Activated CD4-positive, alpha-beta T cell treated with anti-CD3 and anti-CD28 coated beads for 36 hours (primary cell): Measurements from ENCODE around the gene CER1. TPM values are rescaled to one million over a fixed set of nuclear protein-coding genes. Genes with fewer than 3 reads are reported as not detected.

Experiments used
- ATAC-seq: fragments of 200-7000 bp; cut with Tn5 transposase; one replicate; pipeline ENCODE4 v1.10.0; 2021; ENCODE audit warnings: mild to moderate bottlenecking, moderate library complexity
- CTCF ChIA-PET: fragments of 350-600 bp; sonication (Branson Sonifier 250); formaldehyde crosslinking; loops from one replicate; lab custom pipeline; 2021; ENCODE audit warnings: antibody characterized with exemption; lab: Charles Lee
- POLR2A ChIA-PET: fragments of 350-600 bp; sonication (Branson Sonifier 250); formaldehyde crosslinking; loops from one replicate; lab custom pipeline; 2021; ENCODE audit warnings: antibody characterized with exemption, inconsistent platforms; lab: Charles Lee
- DNase-seq: peaks from one replicate; pipeline ENCODE4 v3.0.0-alpha.2; 2020
- H3K27ac Mint-ChIP-seq: one replicate; pipeline ENCODE4 v1.8.0; 2021; ENCODE audit warnings: mixed read lengths
- H3K27me3 Mint-ChIP-seq: one replicate; pipeline ENCODE4 v1.8.0; 2021; ENCODE audit warnings: mixed read lengths
- H3K36me3 Mint-ChIP-seq: one replicate; pipeline ENCODE4 v1.8.0; 2021; ENCODE audit warnings: low read depth, mixed read lengths
- H3K4me1 Mint-ChIP-seq: one replicate; pipeline ENCODE4 v1.8.0; 2021; ENCODE audit warnings: mixed read lengths
- H3K4me3 Mint-ChIP-seq: one replicate; pipeline ENCODE4 v1.8.0; 2021; ENCODE audit warnings: mild to moderate bottlenecking, moderate library complexity, mixed read lengths
- H3K9me3 Mint-ChIP-seq: one replicate; pipeline ENCODE4 v1.8.0; 2021; ENCODE audit warnings: low read depth, mixed read lengths
- intact Hi-C, 2 experiments: fragments of 100-400 bp; cut with DNase I in 1 of 2; cut with micrococcal nuclease in 1 of 2; formaldehyde crosslinking; loops; one replicate each; pipeline versions ENCODE4 v1.14.2 to v1.15.1; 2022 to 2024; cut with DNase I, micrococcal nuclease
- total RNA-seq, 2 experiments: library from RNA; stranded (reverse); gene quantifications; one replicate each; pipeline ENCODE4 v1.2.3, GENCODE V29; 2021

Gene CER1
- total RNA-seq: not detected

- CTCF ChIA-PET: interaction anchor here (0.6 kb wide), 1 partner anchor 15 kb away, joined by 3 read pairs; no protein-coding TSS in a partner anchor
- Mint-ChIP-seq H3K27ac (no peak within 1 kb of the TSS), H3K27me3 (peaks cover 19% of the 10 kb centered on the region), H3K36me3 (no peaks in the 10 kb centered on the region), H3K4me1 (no peaks in the 10 kb centered on the region), H3K4me3 (no peak within 1 kb of the TSS), H3K9me3 (no peaks in the 10 kb centered on the region)
- DNase-seq: no peak
- intact Hi-C loops: no loop called here
- POLR2A ChIA-PET: no interaction called here
- ATAC-seq: no peak
Observed at GRCh38 chr9:14722391-14723035, at the start of gene CER1. TSS of gene CER1 (minus strand) at chr9:14722733. CDS start at chr9:14722672, 61 bp downstream.

- intact Hi-C loops: loop anchor here in 1 of 2 experiments (2.0 kb wide), 1 partner anchor 1344 kb away; no protein-coding TSS in a partner anchor
- CTCF ChIA-PET: interaction anchor here (0.6 to 2.6 kb wide), 3 partner anchors 9 to 155 kb away, joined by 3 to 48 read pairs (median 11); no protein-coding TSS in a partner anchor
Observed at GRCh38 chr9:14770592-14770991, 48.1 kb upstream of the CER1 start.

GRCh38 chr9:14769230-14769571 lies 46.7 kb upstream of the CER1 start:
- DNase-seq: no peak
- intact Hi-C loops: loop anchor here (2.0 to 10.0 kb wide), 2 partner anchors 304 to 366 kb away; no protein-coding TSS in a partner anchor
- CTCF ChIA-PET: interaction anchor here (0.6 to 2.6 kb wide), 20 partner anchors 8 to 304 kb away, joined by 3 to 48 read pairs (median 4); no protein-coding TSS in a partner anchor
- Mint-ChIP-seq H3K27ac (no peak overlapping the region), H3K36me3 (no peaks in the 10 kb centered on the region), H3K27me3 (peaks cover 22% of the 10 kb centered on the region), H3K4me1 (no peaks in the 10 kb centered on the region), H3K4me3 (no peak overlapping the region), H3K9me3 (no peaks in the 10 kb centered on the region)
- no peak for ATAC-seq
- POLR2A ChIA-PET: no interaction called here

More at GRCh38 chr9:14770592-14770991, 48.1 kb upstream of the CER1 start:
- ATAC-seq (no peak), DNase-seq (no peak)
- Mint-ChIP-seq H3K4me1 (no peaks in the 10 kb centered on the region), H3K4me3 (no peak overlapping the region), H3K27me3 (peaks cover 21% of the 10 kb centered on the region), H3K36me3 (no peaks in the 10 kb centered on the region), H3K9me3 (no peaks in the 10 kb centered on the region), H3K27ac (no peak overlapping the region)
- POLR2A ChIA-PET: no interaction called here

GRCh38 chr9:14768405-14769229 lies 46.1 kb upstream of the CER1 start:
- intact Hi-C loops: loop anchor here (1.0 to 10.0 kb wide), 4 partner anchors 152 to 415 kb away; no protein-coding TSS in a partner anchor
- ChIA-PET CTCF (interaction anchor here (0.7 to 2.6 kb wide), 19 partner anchors 8 to 1341 kb away, joined by 3 to 48 read pairs (median 4); no protein-coding TSS in a partner anchor), POLR2A (no interaction called here)
- Mint-ChIP-seq H3K27ac (no peak overlapping the region), H3K9me3 (no peaks in the 10 kb centered on the region), H3K27me3 (peaks cover 27% of the 10 kb centered on the region), H3K4me1 (no peaks in the 10 kb centered on the region), H3K36me3 (no peaks in the 10 kb centered on the region), H3K4me3 (no peak overlapping the region)
- DNase-seq (no peak), ATAC-seq (no peak)

- DNase-seq: no peak
- Mint-ChIP-seq H3K9me3 (no peaks in the 10 kb centered on the region), H3K4me1 (no peaks in the 10 kb centered on the region), H3K4me3 (no peak overlapping the region), H3K27ac (no peak overlapping the region), H3K36me3 (no peaks in the 10 kb centered on the region), H3K27me3 (peaks cover 21% of the 10 kb centered on the region)
- POLR2A ChIA-PET: no interaction called here
- no peak for ATAC-seq
- CTCF ChIA-PET: interaction anchor here (0.9 to 2.3 kb wide), 5 partner anchors 10 to 1339 kb away, joined by 3 to 11 read pairs (median 3); no protein-coding TSS in a partner anchor
- intact Hi-C loops: loop anchor here in 1 of 2 experiments (10.0 kb wide), 1 partner anchor 369 kb away; no protein-coding TSS in a partner anchor
Observed at GRCh38 chr9:14766299-14766698, 43.8 kb upstream of the CER1 start.

- Mint-ChIP-seq H3K9me3 (no peaks in the 10 kb centered on the region), H3K4me3 (no peak overlapping the region), H3K27me3 (peaks cover 9% of the 10 kb centered on the region), H3K4me1 (no peaks in the 10 kb centered on the region), H3K27ac (no peak overlapping the region), H3K36me3 (no peaks in the 10 kb centered on the region)
- POLR2A ChIA-PET: no interaction called here
- intact Hi-C loops: loop anchor here in 1 of 2 experiments (10.0 kb wide), 1 partner anchor 373 kb away; no protein-coding TSS in a partner anchor
- DNase-seq: no peak
- ATAC-seq: no peak
- CTCF ChIA-PET: no interaction called here
Observed at GRCh38 chr9:14761584-14761983, 39.1 kb upstream of the CER1 start.

- intact Hi-C loops: loop anchor here in 1 of 2 experiments (10.0 kb wide), 1 partner anchor 375 kb away; no protein-coding TSS in a partner anchor
- H3K9me3 Mint-ChIP-seq: no peaks in the 10 kb centered on the region
- H3K36me3 Mint-ChIP-seq: no peaks in the 10 kb centered on the region
- ChIA-PET POLR2A (no interaction called here), CTCF (interaction anchor here (0.7 kb wide), 1 partner anchor 10 kb away, joined by 3 read pairs; no protein-coding TSS in a partner anchor)
- no peaks in the 10 kb centered on the region for H3K4me1 Mint-ChIP-seq
- ATAC-seq (no peak), DNase-seq (no peak)
- no peak overlapping the region for H3K27ac Mint-ChIP-seq
- peaks cover 9% of the 10 kb centered on the region for H3K27me3 Mint-ChIP-seq
- no peak overlapping the region for H3K4me3 Mint-ChIP-seq
Observed at GRCh38 chr9:14760060-14760459, 37.5 kb upstream of the CER1 start.

GRCh38 chr9:14756291-14756690 lies 33.8 kb upstream of the CER1 start:
- intact Hi-C loops: no loop called here
- Mint-ChIP-seq H3K4me3 (no peak overlapping the region), H3K36me3 (no peaks in the 10 kb centered on the region), H3K4me1 (no peaks in the 10 kb centered on the region), H3K27me3 (peaks cover 10% of the 10 kb centered on the region), H3K9me3 (no peaks in the 10 kb centered on the region), H3K27ac (no peak overlapping the region)
- CTCF ChIA-PET: interaction anchor here (0.6 to 1.6 kb wide), 4 partner anchors 11 to 1327 kb away, joined by 3 to 4 read pairs (median 3); no protein-coding TSS in a partner anchor
- POLR2A ChIA-PET: no interaction called here
- no peak for DNase-seq
- ATAC-seq: no peak

GRCh38 chr9:14752871-14753270 lies 30.3 kb upstream of the CER1 start:
- Mint-ChIP-seq H3K27ac (no peak overlapping the region), H3K36me3 (no peaks in the 10 kb centered on the region), H3K4me1 (peaks cover 12% of the 10 kb centered on the region), H3K9me3 (no peaks in the 10 kb centered on the region), H3K4me3 (no peak overlapping the region), H3K27me3 (peaks cover 20% of the 10 kb centered on the region)
- CTCF ChIA-PET: interaction anchor here (1.1 to 1.3 kb wide), 2 partner anchors 11 to 18 kb away, joined by 3 read pairs; no protein-coding TSS in a partner anchor
- no peak for DNase-seq
- ATAC-seq: no peak
- POLR2A ChIA-PET: no interaction called here
- intact Hi-C loops: no loop called here

GRCh38 chr9:14752271-14752670 lies 29.7 kb upstream of the CER1 start:
- no peak for DNase-seq
- Mint-ChIP-seq H3K27ac (no peak overlapping the region), H3K4me1 (peaks cover 12% of the 10 kb centered on the region), H3K9me3 (no peaks in the 10 kb centered on the region), H3K36me3 (no peaks in the 10 kb centered on the region), H3K27me3 (peaks cover 20% of the 10 kb centered on the region), H3K4me3 (no peak overlapping the region)
- intact Hi-C loops: no loop called here
- POLR2A ChIA-PET: no interaction called here
- CTCF ChIA-PET: interaction anchor here (1.1 to 1.8 kb wide), 2 partner anchors 16 to 18 kb away, joined by 3 to 4 read pairs; no protein-coding TSS in a partner anchor
- no peak for ATAC-seq

- POLR2A ChIA-PET: interaction anchor here (0.6 kb wide), 1 partner anchor 201 kb away, joined by 3 read pairs; no protein-coding TSS in a partner anchor
Observed at GRCh38 chr9:14750821-14751220, 28.3 kb upstream of the CER1 start.

More at GRCh38 chr9:14750821-14751220, 28.3 kb upstream of the CER1 start:
- H3K4me1 Mint-ChIP-seq: peaks cover 12% of the 10 kb centered on the region
- no peak for DNase-seq
- no peak overlapping the region for H3K4me3 Mint-ChIP-seq
- CTCF ChIA-PET: interaction anchor here (0.6 to 1.8 kb wide), 2 partner anchors 18 to 19 kb away, joined by 3 to 4 read pairs; no protein-coding TSS in a partner anchor
- peaks cover 20% of the 10 kb centered on the region for H3K27me3 Mint-ChIP-seq
- no peak overlapping the region for H3K27ac Mint-ChIP-seq
- H3K36me3 Mint-ChIP-seq: no peaks in the 10 kb centered on the region
- no peak for ATAC-seq
- intact Hi-C loops: no loop called here
- H3K9me3 Mint-ChIP-seq: no peaks in the 10 kb centered on the region
